Measurements from ENCODE around the gene MRM1.
A peak's percentile ranks its signal among the peaks of the same experiment; 100 is the strongest.

The MRM1 gene

GRCh38 chr17:36645422-36645821 is 44.0 kb downstream of the MRM1 start:
- ChIA-PET CTCF (no interaction called here), POLR2A (no interaction called here)
- DNase-seq (ENCODE audit: extremely low spot score): no peak
- TF ChIP-seq HDGF (IDR thresholded peaks at IDR 0.05; ENCODE audit: borderline replicate concordance) (no peak), ELF4 (IDR thresholded peaks at IDR 0.05) (no peak), CTBP1 (IDR thresholded peaks at IDR 0.05; ENCODE audit: borderline replicate concordance) (no peak), LEF1 (IDR thresholded peaks at IDR 0.05; ENCODE audit: borderline replicate concordance) (no peak), ARNT (IDR thresholded peaks at IDR 0.05) (no peak), FOXA1 (IDR thresholded peaks at IDR 0.05) (no peak), FOXM1 (IDR thresholded peaks at IDR 0.05; ENCODE audit: borderline replicate concordance) (no peak), FOXK2 (IDR thresholded peaks at IDR 0.05) (no peak), TARDBP (IDR thresholded peaks at IDR 0.05) (no peak), SP1 (IDR thresholded peaks at IDR 0.05) (no peak), ZNF384 (IDR thresholded peaks at IDR 0.05) (no peak), L3MBTL2 (conservative IDR thresholded peaks at IDR 0.05) (no peak), BHLHE40 (IDR thresholded peaks at IDR 0.05; ENCODE audit: borderline replicate concordance) (no peak), SUZ12 (IDR thresholded peaks at IDR 0.05) (no peak), NFRKB (IDR thresholded peaks at IDR 0.05) (no peak)
- TF ChIP-seq, protein P1, sequence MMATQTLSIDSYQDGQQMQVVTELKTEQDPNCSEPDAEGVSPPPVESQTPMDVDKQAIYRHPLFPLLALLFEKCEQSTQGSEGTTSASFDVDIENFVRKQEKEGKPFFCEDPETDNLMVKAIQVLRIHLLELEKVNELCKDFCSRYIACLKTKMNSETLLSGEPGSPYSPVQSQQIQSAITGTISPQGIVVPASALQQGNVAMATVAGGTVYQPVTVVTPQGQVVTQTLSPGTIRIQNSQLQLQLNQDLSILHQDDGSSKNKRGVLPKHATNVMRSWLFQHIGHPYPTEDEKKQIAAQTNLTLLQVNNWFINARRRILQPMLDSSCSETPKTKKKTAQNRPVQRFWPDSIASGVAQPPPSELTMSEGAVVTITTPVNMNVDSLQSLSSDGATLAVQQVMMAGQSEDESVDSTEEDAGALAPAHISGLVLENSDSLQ (IDR thresholded peaks at IDR 0.05): no peak

GRCh38 chr17:36647636-36648035 is 46.3 kb downstream of the MRM1 start:
- POLR2A ChIA-PET: interaction anchor here (1.5 kb wide), 1 partner anchor 10 kb away, joined by 4 read pairs; no protein-coding TSS in a partner anchor
- peak; percentile 20 for DNase-seq (ENCODE audit: extremely low spot score)
- CTCF ChIA-PET: interaction anchor here (1.6 to 1.9 kb wide), 3 partner anchors 9 to 45 kb away, joined by 4 to 8 read pairs (median 8); no protein-coding TSS in a partner anchor
- no peak for TF ChIP-seq L3MBTL2 (conservative IDR thresholded peaks at IDR 0.05)
- TF ChIP-seq TARDBP (IDR thresholded peaks at IDR 0.05): no peak
- TF ChIP-seq ELF4 (IDR thresholded peaks at IDR 0.05): no peak
- no peak for TF ChIP-seq SP1 (IDR thresholded peaks at IDR 0.05)
- TF ChIP-seq ARNT (IDR thresholded peaks at IDR 0.05): no peak
- no peak for TF ChIP-seq CTBP1 (IDR thresholded peaks at IDR 0.05; ENCODE audit: borderline replicate concordance)
- no peak for TF ChIP-seq FOXK2 (IDR thresholded peaks at IDR 0.05)
- TF ChIP-seq LEF1 (IDR thresholded peaks at IDR 0.05; ENCODE audit: borderline replicate concordance): no peak

- ChIA-PET POLR2A (interaction anchor here (1.1 kb wide), 1 partner anchor 48 kb away, joined by 3 read pairs; the partner anchor contains the start of gene MRM1), CTCF (no interaction called here)
- TF ChIP-seq LEF1 (IDR thresholded peaks at IDR 0.05; ENCODE audit: borderline replicate concordance): no peak
- DNase-seq (ENCODE audit: extremely low spot score): no peak
Measured at GRCh38 chr17:36650096-36650775, 48.9 kb downstream of the MRM1 start.

DNA sequence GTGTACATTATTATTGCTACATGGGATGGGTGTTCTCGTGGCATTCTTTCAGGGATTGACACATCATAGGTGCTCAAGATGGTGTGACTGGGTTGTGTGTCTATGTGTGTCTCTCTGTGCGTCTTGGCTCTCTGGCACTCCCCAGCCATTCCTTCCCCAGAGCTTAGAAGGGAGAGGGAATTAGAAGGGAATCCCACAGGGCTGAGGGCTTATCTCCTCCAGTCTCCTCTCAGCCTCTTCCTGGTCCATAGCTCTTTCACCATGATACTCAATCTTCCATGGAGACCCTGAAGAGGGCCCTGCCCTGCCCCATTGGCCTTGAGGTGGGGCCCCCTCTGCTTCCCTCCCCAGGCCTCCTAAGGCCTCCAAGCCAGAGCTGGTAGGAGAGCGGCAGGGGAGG is 52.0 kb downstream of the MRM1 start:
- ChIA-PET POLR2A (no interaction called here), CTCF (no interaction called here)
- no peak for DNase-seq (ENCODE audit: extremely low spot score)
- TF ChIP-seq BHLHE40 (IDR thresholded peaks at IDR 0.05; ENCODE audit: borderline replicate concordance): no peak
- no peak for TF ChIP-seq L3MBTL2 (conservative IDR thresholded peaks at IDR 0.05)
- no peak for TF ChIP-seq FOXM1 (IDR thresholded peaks at IDR 0.05; ENCODE audit: borderline replicate concordance)
- no peak for TF ChIP-seq ARNT (IDR thresholded peaks at IDR 0.05)
- no peak for TF ChIP-seq NFRKB (IDR thresholded peaks at IDR 0.05)
- TF ChIP-seq ELF4 (IDR thresholded peaks at IDR 0.05): no peak
- TF ChIP-seq CTBP1 (IDR thresholded peaks at IDR 0.05; ENCODE audit: borderline replicate concordance): no peak
- no peak for TF ChIP-seq FOXA1 (IDR thresholded peaks at IDR 0.05)
- TF ChIP-seq, protein P1 (IDR thresholded peaks at IDR 0.05): no peak
- no peak for TF ChIP-seq SUZ12 (IDR thresholded peaks at IDR 0.05)
- TF ChIP-seq TARDBP (IDR thresholded peaks at IDR 0.05): no peak
- TF ChIP-seq FOXK2 (IDR thresholded peaks at IDR 0.05): no peak
- no peak for TF ChIP-seq ZNF384 (IDR thresholded peaks at IDR 0.05)

DNA sequence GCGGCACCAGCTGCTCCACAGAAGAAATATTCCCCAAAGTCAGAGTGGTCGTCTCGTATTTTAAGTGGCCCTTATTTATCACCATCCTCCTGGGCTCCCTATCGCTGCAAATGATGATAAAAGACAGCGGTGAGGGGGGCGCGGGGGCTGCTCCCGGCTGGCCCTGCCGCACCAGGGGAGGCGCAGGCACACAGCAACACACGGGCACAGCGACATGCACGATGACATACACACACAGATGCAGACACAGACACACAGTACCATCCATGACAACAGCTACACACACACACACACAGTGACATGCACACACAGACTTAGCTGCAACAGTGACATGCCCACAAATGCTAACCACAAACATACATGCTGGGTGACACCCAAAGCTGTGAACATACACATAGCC is 52.5 kb downstream of the MRM1 start:
- TF ChIP-seq FOXM1 (IDR thresholded peaks at IDR 0.05; ENCODE audit: borderline replicate concordance) (no peak), SUZ12 (IDR thresholded peaks at IDR 0.05) (no peak), SP1 (IDR thresholded peaks at IDR 0.05) (no peak), TARDBP (IDR thresholded peaks at IDR 0.05) (no peak), FOXK2 (IDR thresholded peaks at IDR 0.05) (no peak), ELF4 (IDR thresholded peaks at IDR 0.05) (no peak), CTBP1 (IDR thresholded peaks at IDR 0.05; ENCODE audit: borderline replicate concordance) (no peak), FOXA1 (IDR thresholded peaks at IDR 0.05) (no peak), HDGF (IDR thresholded peaks at IDR 0.05; ENCODE audit: borderline replicate concordance) (no peak), NFRKB (IDR thresholded peaks at IDR 0.05) (no peak)
- POLR2A ChIA-PET: no interaction called here
- CTCF ChIA-PET: no interaction called here
- DNase-seq (ENCODE audit: extremely low spot score): no peak

DNA sequence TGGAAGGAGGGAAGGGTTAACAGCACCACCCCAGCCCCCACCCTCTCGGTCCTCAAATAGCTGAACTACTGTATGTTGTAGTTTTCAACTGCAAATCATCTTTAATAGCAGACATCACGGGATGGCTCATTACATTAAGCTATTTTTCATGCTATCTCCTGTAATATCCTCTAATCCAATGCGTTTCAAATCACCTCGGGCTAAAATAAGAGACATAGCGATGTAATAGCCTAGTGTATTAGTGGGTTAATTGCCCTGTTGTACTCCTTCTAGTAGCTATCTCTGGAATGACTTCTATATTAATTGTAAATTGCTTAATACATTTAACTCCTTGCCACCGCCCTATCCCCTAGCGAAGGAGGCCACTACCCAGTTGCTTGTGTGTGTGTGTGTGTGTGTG is 54.3 kb downstream of the MRM1 start:
- POLR2A ChIA-PET: interaction anchor here (1.3 kb wide), 1 partner anchor 53 kb away, joined by 3 read pairs; no protein-coding TSS in a partner anchor
- no peak for TF ChIP-seq FOXK2 (IDR thresholded peaks at IDR 0.05)
- TF ChIP-seq FOXA1 (IDR thresholded peaks at IDR 0.05): no peak
- no peak for TF ChIP-seq ZNF384 (IDR thresholded peaks at IDR 0.05)
- TF ChIP-seq, protein P1 (IDR thresholded peaks at IDR 0.05): no peak
- TF ChIP-seq SUZ12 (IDR thresholded peaks at IDR 0.05): no peak
- no peak for TF ChIP-seq CTBP1 (IDR thresholded peaks at IDR 0.05; ENCODE audit: borderline replicate concordance)
- TF ChIP-seq NFRKB (IDR thresholded peaks at IDR 0.05): no peak
- no peak for TF ChIP-seq BHLHE40 (IDR thresholded peaks at IDR 0.05; ENCODE audit: borderline replicate concordance)
- TF ChIP-seq LEF1 (IDR thresholded peaks at IDR 0.05; ENCODE audit: borderline replicate concordance): no peak
- TF ChIP-seq ELF4 (IDR thresholded peaks at IDR 0.05): no peak
- no peak for TF ChIP-seq SP1 (IDR thresholded peaks at IDR 0.05)
- no peak for TF ChIP-seq L3MBTL2 (conservative IDR thresholded peaks at IDR 0.05)
- no peak for TF ChIP-seq FOXM1 (IDR thresholded peaks at IDR 0.05; ENCODE audit: borderline replicate concordance)
- TF ChIP-seq HDGF (IDR thresholded peaks at IDR 0.05; ENCODE audit: borderline replicate concordance): no peak
- TF ChIP-seq TARDBP (IDR thresholded peaks at IDR 0.05): no peak
- TF ChIP-seq ARNT (IDR thresholded peaks at IDR 0.05): no peak
- CTCF ChIA-PET: interaction anchor here (1.3 to 1.4 kb wide), 2 partner anchors 8 to 392 kb away, joined by 5 to 8 read pairs; no protein-coding TSS in a partner anchor
- no peak for DNase-seq (ENCODE audit: extremely low spot score)

Measured in HEK293T (cell line).